HG02884 (cell line): ENCODE results near the gene GTPBP4.
A peak's percentile ranks its signal among the peaks of the same experiment; 100 is the strongest.
"Not testable (repeated sequence)": the region's sequence is repeated elsewhere in the genome, so short reads cannot be mapped to it uniquely, and the experiment has no call there.

Source experiments
- ATAC-seq: cut with Tn5 transposase; IDR thresholded peaks from one replicate; pipeline ENCODE4 v1.9.1; 2021; ENCODE audit warnings: mild to moderate bottlenecking, moderate library complexity; ENCODE audit not compliant: unreplicated experiment

The GTPBP4 gene

DNA sequence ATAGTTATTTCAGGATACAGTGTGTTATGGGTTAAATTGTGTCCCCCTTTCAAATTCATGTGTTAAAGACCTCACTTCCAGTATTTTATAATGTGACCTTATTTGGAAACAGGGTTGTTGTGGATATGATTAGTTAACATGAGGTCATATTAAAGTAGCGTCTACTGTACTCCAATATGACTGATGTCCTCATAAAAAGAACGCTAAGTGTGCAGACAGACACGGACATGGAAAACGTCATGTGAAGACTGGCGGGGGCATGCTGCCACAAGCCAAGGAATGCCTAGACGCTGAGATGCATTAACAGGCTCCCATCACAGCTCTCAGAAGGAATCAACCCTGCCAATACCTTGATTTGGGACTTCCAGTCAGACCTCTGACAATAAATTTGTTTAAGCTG lies 66.5 kb downstream of the GTPBP4 start:
- no peak for ATAC-seq

DNA sequence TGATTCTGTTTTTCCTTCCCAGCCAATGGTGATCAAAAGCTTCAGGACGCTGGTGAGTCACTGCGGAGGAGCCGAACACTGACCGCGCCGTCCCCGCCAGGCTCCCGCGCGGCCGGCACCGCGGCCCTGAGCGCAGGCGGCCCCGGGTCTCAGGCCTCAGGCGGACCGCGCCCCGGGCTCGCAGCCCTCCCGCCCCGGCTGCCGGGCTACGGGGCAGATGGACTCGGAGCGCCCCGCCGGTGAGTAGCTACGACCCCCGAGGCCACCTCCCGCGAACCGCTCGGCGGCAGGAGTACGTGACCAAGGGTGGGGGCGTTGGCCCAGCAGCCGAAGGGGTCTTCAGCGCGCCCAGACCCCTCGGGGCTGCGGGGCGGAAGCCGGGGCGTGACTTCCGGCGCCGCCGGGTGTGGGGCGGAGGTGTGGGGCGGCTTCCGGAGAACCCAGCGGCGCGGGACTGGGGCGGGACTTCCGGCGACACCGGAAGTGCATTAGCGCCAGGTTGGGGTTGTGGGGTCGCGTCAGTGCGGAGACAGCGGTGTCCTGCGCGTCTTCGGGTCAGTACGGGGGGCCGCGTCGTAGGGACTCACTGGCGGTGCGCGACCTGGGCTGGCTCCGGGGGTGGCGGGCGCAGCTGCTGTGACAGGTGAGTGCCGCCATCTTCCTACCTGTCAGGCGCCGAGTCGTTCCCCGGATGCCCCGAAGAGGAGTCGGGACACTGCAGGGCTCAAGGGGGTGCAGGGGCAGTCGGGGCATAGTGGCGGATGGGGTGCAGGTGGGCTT lies 68.3 kb downstream of the GTPBP4 start, which contains the start of gene WDR37:
Gene WDR37, plus strand, starts transcription at position 60 of the 780 bp plus-strand sequence. CDS start 15,771 bp downstream, outside the sequence.
- peak; percentile 92 for ATAC-seq

GRCh38 chr10:1057106-1057657 lies 68.9 kb downstream of the GTPBP4 start:
- peak; percentile 6 for ATAC-seq

- no peak for ATAC-seq
Measured at GRCh38 chr10:1058017-1058416, 69.8 kb downstream of the GTPBP4 start.

DNA sequence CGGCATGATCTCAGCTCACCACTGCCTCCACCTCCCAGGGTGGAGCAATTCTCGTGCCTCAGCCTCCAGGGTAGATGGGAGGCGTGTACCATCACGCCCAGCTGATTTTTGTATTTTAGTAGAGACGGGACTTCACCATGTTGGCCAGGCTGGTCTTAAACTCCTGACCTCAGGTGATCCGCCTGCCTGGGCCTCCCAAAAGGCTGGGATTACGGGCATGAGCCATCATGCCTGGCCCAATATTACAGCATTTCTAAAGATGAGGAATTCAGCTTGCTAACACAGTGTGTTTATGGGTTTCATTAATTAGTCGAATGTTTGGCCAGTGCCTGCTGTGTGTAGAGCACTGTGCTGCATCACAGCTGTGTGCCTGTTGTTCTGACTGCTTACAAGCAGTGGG lies 71.7 kb downstream of the GTPBP4 start:
- ATAC-seq, result no peak

GRCh38 chr10:1061930-1062774 lies 73.9 kb downstream of the GTPBP4 start:
- ATAC-seq, result no peak

GRCh38 chr10:1063232-1063865 lies 75.1 kb downstream of the GTPBP4 start:
- ATAC-seq, result no peak

DNA sequence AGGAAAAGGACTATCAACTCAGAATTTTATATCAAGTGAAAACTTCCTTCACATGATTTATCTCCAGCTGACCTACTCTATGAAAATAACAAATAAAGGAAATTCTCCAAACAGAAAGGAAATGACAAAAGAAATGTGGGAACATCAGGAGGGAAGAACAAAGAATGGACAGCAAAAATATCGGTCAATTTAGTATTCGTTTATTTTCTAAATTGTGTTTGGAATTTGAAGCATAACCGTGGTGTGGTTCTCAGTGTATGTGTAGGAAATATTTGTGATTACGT lies 76.7 kb downstream of the GTPBP4 start:
- no peak for ATAC-seq

DNA sequence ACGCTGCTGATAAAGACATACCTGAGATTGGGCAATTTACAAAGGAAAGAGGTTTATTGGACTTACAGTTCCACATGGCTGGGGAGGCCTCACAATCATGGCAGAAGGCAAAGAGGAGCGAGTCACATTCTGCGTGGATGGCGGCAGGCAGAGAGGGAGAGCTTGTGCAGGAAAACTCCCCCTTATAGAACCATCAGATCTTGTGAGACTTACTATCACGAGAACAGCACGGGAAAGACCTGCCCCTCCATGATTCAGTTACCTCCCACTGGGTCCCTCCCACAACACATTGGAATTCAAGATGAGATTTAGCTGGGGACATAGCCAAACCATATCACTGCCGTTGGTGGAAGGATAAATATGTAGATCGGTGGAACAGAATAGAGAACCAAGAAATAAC lies 78.5 kb downstream of the GTPBP4 start:
- not testable (repeated sequence) for ATAC-seq

DNA sequence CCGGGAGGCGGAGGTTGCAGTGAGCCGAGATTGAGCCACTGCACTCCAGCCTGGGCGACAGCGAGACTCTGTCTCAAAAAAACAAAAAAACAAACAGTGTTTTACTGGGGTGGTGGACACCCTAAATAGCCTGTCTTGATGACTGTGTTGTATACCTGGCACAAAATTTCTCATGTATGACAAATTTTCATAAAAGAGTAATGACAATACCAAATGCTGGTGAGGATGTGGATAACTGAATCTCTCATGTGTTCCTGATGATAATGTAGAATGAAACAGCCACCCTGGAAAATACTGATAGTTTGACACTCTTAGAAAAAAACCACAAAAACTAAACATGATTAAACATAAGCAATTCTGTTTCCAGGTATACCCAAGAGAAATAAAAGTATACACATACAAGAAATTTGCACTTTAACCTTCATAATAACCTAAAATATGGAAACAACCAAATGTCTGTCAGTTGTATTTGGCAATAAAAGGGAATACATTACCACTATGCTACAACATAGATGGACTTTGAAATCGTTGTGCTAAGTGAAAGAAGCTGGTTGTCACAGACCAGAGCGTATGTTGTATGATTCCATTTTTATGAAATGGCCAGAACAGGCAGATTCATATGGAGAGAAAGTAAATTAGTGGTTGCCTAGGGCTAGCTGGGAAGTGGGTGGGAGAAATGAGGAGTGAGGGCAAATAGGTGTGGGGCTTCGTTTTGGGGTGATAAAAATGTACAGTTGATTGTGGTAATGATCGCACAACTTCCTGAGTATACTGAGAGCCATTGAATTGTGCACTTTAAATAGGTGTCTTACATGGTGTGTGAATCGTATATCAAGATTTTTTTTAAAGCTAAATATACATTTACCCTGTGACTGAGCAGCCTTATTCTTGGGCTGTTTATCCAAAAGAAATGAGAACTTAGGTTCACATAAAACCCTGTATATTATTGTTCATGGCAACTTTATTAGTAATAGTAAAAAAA lies 80.4 kb downstream of the GTPBP4 start:
- ATAC-seq, result no peak
